ENCODE measurements around the gene TIGD4. TPM values are rescaled to one million over a fixed set of nuclear protein-coding genes. Genes with fewer than 3 reads are reported as not detected.

Gene TIGD4
- total RNA-seq, 1 donor from 2014 or later, result 0.83 TPM

DNA sequence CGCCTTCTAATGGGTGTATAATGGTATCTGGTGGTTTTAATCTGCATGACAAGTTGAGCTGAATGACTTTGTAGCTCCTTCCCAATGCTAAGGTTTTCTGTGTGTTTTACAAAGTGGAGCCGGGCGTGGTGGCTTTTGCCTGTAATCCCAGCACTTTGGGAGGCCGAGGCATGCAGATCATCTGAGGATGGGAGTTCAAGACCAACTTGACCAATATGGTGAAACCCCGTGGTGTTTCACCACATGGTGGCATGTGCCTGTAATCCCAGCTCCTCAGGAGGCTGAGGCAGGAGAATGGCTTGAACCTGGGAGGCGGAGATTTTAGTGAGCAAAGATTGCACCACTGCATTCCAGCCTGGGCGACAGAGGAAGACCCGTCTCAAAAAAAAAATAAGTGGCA, 29.1 kb upstream of the TIGD4 start:
- H3K9me3 Mint-ChIP-seq (ENCODE audit: unreplicated experiment), result peaks cover 3% of the 10 kb centered on the region
- H3K4me1 Mint-ChIP-seq (ENCODE audit: low read depth, unreplicated experiment), result no peaks in the 10 kb centered on the region
- peaks cover 1% of the 10 kb centered on the region for H3K27me3 Mint-ChIP-seq (ENCODE audit: unreplicated experiment)
- H3K27ac Mint-ChIP-seq (ENCODE audit: unreplicated experiment), result no peak overlapping the region
- peaks cover 5% of the 10 kb centered on the region for H3K36me3 Mint-ChIP-seq (ENCODE audit: unreplicated experiment)
- DNase-seq, result no peak
- H3K4me3 Mint-ChIP-seq (ENCODE audit: unreplicated experiment), result no peak overlapping the region
- TF ChIP-seq, protein P1, sequence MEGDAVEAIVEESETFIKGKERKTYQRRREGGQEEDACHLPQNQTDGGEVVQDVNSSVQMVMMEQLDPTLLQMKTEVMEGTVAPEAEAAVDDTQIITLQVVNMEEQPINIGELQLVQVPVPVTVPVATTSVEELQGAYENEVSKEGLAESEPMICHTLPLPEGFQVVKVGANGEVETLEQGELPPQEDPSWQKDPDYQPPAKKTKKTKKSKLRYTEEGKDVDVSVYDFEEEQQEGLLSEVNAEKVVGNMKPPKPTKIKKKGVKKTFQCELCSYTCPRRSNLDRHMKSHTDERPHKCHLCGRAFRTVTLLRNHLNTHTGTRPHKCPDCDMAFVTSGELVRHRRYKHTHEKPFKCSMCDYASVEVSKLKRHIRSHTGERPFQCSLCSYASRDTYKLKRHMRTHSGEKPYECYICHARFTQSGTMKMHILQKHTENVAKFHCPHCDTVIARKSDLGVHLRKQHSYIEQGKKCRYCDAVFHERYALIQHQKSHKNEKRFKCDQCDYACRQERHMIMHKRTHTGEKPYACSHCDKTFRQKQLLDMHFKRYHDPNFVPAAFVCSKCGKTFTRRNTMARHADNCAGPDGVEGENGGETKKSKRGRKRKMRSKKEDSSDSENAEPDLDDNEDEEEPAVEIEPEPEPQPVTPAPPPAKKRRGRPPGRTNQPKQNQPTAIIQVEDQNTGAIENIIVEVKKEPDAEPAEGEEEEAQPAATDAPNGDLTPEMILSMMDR (IDR thresholded peaks at IDR 0.05; ENCODE audit: partially characterized antibody, unreplicated experiment), result no peak

DNA sequence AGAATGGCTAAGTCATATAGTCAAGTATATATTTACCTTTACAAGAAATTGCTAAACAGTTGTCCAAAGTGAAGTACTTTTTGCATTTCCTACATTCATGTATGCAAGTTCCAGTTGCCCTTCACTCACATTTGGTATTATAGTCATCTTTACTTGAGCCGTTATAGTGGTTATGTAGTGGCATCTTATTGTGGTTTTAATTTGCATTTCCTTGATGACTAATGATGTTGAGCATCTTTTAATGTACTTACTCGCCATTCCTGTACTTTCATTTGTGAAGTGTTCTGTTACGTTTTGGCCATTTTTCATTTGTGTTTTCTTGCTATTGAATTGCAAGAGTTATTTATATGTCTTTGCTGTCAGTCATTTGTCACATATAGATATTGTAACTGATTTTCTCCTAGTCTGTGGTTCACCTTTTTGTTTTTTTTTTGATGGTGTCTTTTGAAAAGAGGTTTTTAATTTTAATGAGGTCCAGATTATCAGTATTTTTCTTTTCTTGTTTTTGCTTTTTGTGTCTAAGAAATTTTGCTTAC, 27.8 kb upstream of the TIGD4 start:
- H3K9me3 Mint-ChIP-seq (ENCODE audit: unreplicated experiment), result peaks cover 3% of the 10 kb centered on the region
- TF ChIP-seq, protein P1 (IDR thresholded peaks at IDR 0.05; ENCODE audit: partially characterized antibody, unreplicated experiment), result no peak
- DNase-seq, result no peak

DNA sequence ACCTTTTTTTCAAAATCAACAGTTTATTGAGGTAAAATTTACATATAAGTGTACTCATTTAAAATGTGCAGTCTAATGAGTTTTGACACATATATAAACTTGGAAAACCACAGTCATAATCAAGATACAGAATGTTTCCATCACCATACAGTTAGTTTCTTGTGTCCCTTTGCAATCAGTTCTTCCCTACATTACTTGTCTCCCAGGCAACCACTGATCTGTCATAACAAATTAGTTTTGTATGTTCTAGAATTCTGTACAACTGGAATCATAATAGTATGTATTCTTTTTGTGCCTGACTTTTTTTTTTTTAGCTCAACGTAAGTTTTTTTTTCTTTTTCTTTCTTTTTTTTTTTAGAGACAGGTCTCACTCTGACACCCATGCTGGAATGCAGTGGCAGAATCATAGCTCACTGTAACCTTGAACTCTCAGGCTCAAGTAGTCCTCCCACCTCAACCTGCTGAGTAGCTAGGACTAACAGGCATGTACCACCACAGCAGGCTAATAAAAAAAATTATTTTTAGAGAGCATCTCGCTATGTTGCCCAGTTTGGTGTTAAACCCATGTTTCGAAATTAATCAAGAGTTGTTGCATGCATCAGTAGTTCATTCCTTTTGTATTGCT, 27.1 kb upstream of the TIGD4 start:
- Mint-ChIP-seq H3K36me3 (ENCODE audit: unreplicated experiment) (no peaks in the 10 kb centered on the region), H3K4me3 (ENCODE audit: unreplicated experiment) (no peak overlapping the region), H3K4me1 (ENCODE audit: low read depth, unreplicated experiment) (peaks cover 6% of the 10 kb centered on the region), H3K27me3 (ENCODE audit: unreplicated experiment) (peaks cover 4% of the 10 kb centered on the region), H3K27ac (ENCODE audit: unreplicated experiment) (no peak overlapping the region), H3K9me3 (ENCODE audit: unreplicated experiment) (peaks cover 3% of the 10 kb centered on the region)
- no peak for DNase-seq
- TF ChIP-seq, protein P1 (IDR thresholded peaks at IDR 0.05; ENCODE audit: partially characterized antibody, unreplicated experiment), result no peak

More for the DNA sequence above, 27.8 kb upstream of the TIGD4 start:
- H3K27ac Mint-ChIP-seq (ENCODE audit: unreplicated experiment), result no peak overlapping the region
- H3K27me3 Mint-ChIP-seq (ENCODE audit: unreplicated experiment), result peaks cover 4% of the 10 kb centered on the region
- H3K4me1 Mint-ChIP-seq (ENCODE audit: low read depth, unreplicated experiment), result peaks cover 5% of the 10 kb centered on the region
- no peaks in the 10 kb centered on the region for H3K36me3 Mint-ChIP-seq (ENCODE audit: unreplicated experiment)
- H3K4me3 Mint-ChIP-seq (ENCODE audit: unreplicated experiment), result no peak overlapping the region

DNA sequence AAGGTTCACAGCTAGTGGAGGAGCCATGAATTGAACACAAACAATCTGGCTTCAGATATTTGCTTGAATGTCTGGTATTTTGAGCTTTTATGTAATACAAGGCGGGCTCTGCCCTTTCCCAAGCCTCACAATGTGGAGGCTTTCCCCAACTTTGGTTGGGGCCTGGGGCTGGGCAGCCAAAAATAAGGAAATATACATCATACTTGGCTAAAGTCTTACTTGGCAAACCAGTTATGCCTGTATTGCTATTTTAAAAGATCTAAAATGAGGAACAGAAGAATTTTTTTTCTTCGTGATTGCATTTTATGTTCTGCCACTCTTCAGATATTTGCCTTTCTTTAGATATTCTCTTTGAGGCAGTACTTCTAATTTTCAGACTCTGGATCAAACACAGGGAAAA, 26.3 kb upstream of the TIGD4 start:
- Mint-ChIP-seq H3K36me3 (ENCODE audit: unreplicated experiment) (no peaks in the 10 kb centered on the region), H3K27ac (ENCODE audit: unreplicated experiment) (no peak overlapping the region), H3K4me3 (ENCODE audit: unreplicated experiment) (no peak overlapping the region), H3K9me3 (ENCODE audit: unreplicated experiment) (peaks cover 3% of the 10 kb centered on the region), H3K27me3 (ENCODE audit: unreplicated experiment) (peaks cover 4% of the 10 kb centered on the region), H3K4me1 (ENCODE audit: low read depth, unreplicated experiment) (peaks cover 13% of the 10 kb centered on the region)
- TF ChIP-seq, protein P1 (IDR thresholded peaks at IDR 0.05; ENCODE audit: partially characterized antibody, unreplicated experiment), result no peak
- DNase-seq, result no peak

DNA sequence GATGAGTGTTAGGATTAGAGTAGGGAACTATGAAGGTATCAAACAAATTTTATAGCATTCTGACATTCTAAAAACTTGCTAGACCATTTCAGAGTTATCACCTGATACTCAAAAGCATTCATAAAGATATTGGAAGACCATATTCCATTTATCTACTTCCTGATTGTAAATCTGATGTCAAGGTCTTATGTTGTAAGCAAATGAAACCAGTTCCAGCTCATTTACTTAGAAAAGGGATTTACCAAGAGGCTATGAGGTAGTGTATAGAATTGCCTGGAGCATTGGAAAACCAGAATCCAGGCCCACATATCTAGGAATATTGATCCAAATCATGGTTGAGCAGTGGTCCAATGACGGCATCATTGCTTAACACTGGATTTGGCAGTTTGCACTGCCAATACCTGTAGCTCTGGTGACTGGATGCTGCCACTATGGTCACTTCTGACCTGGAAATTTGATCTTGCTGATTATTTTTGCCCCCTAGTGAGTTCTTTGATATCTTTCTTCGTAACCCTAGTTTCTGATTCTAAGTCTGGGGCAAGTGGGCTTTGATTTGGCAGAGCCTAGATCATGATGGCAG, 25.6 kb upstream of the TIGD4 start:
- no peak for DNase-seq

More for the DNA sequence above, 25.6 kb upstream of the TIGD4 start:
- TF ChIP-seq, protein P1 (IDR thresholded peaks at IDR 0.05; ENCODE audit: partially characterized antibody, unreplicated experiment), result no peak
- Mint-ChIP-seq H3K27me3 (ENCODE audit: unreplicated experiment) (peaks cover 4% of the 10 kb centered on the region), H3K9me3 (ENCODE audit: unreplicated experiment) (peaks cover 3% of the 10 kb centered on the region), H3K27ac (ENCODE audit: unreplicated experiment) (no peak overlapping the region), H3K4me3 (ENCODE audit: unreplicated experiment) (no peak overlapping the region), H3K36me3 (ENCODE audit: unreplicated experiment) (no peaks in the 10 kb centered on the region), H3K4me1 (ENCODE audit: low read depth, unreplicated experiment) (peaks cover 15% of the 10 kb centered on the region)

Measured in glutamatergic neuron (in vitro differentiated cells).